ENCODE results near the gene KRTAP13-4.

DNA sequence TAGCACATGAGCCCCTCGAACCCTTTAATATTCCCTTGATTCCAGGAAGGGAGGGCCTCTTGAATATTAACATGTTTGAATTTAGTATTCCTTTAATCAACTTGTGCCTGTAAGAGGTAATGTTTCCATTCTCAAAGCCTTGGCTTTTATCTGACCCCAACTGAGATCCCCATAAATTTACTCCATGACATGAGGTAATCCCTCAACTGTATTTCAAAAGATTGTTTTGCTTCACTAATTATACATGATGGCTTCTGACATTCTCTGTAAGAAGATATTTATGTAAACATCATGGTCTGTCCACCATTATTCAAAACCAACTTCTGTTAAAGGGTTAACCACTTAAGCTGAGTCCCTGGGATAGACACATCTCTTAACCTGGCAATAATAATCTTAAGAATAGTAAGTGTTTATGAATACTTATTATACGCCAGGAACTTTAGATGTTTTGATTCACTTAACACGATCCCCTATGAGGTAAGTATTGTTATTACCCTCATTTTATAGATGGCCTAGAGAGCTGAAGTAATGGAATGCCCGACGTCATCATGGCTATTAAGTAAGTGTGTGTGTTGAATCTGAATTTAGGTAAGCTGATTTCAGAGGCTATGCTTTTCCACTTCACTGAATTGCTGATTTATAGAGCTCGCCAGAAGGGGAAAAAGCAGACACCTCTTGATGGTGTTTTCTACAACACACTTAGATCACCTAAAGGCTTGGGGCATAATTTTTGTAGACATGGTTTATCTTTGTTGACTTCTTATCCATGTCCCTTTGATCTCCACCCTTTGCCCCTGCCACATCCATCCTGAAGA lies 39.1 kb downstream of the KRTAP13-4 start:
- TF ChIP-seq CEBPB (IDR thresholded peaks at IDR 0.05): no peak
- no peak for TF ChIP-seq EP300 (IDR thresholded peaks at IDR 0.05; ENCODE audit: borderline replicate concordance)
